Hepatocyte (in vitro differentiated cells): Measurements from ENCODE around the gene CCDC60. TPM values are rescaled to one million over a fixed set of nuclear protein-coding genes. Genes with fewer than 3 reads are reported as not detected.

Experiments
- DNase-seq: peaks from one replicate; pipeline ENCODE4 v3.0.0-alpha.2; 2016; ENCODE audit warnings: low spot score
- H2AFZ ChIP-seq: fragments of 200-600 bp; sonication (generic); 2 replicates; pipeline ENCODE4 v1.6.0; 2016; ENCODE audit warnings: antibody characterized with exemption, mild to moderate bottlenecking
- H3K27ac ChIP-seq: fragments of 200-600 bp; sonication (generic); 2 replicates; pipeline ENCODE4 v1.5.1; 2016; ENCODE audit warnings: mild to moderate bottlenecking
- H3K27me3 ChIP-seq: fragments of 200-600 bp; sonication (generic); 2 replicates; pipeline ENCODE4 v1.6.1; 2016
- H3K36me3 ChIP-seq: fragments of 200-600 bp; sonication (generic); replicated peaks from 2 replicates; pipeline ENCODE4 v1.5.1; 2016; ENCODE audit warnings: low read depth; ENCODE audit not compliant: insufficient read depth
- H3K4me1 ChIP-seq: fragments of 200-600 bp; sonication (generic); 2 replicates; pipeline ENCODE4 v1.5.1; 2016; ENCODE audit warnings: mild to moderate bottlenecking, moderate library complexity; ENCODE audit not compliant: insufficient read depth
- H3K4me2 ChIP-seq: fragments of 200-600 bp; sonication (generic); 2 replicates; pipeline ENCODE4 v1.6.0; 2016
- H3K4me3 ChIP-seq: fragments of 200-600 bp; sonication (generic); 2 replicates; pipeline ENCODE4 v1.5.1; 2016; ENCODE audit warnings: mild to moderate bottlenecking
- H3K79me2 ChIP-seq: fragments of 200-600 bp; sonication (generic); 2 replicates; pipeline ENCODE4 v1.6.0; 2017; ENCODE audit warnings: mild to moderate bottlenecking
- H3K9me2 ChIP-seq: fragments of 200-600 bp; sonication (generic); replicated peaks from 2 replicates; pipeline ENCODE4 v1.6.0; 2017; ENCODE audit warnings: mild to moderate bottlenecking; ENCODE audit not compliant: insufficient read depth
- H3K9me3 ChIP-seq: fragments of 200-600 bp; sonication (generic); 2 replicates; pipeline ENCODE4 v1.5.1; 2016; ENCODE audit warnings: low read depth, mild to moderate bottlenecking
- H4K20me1 ChIP-seq: fragments of 200-600 bp; sonication (generic); 2 replicates; pipeline ENCODE4 v1.6.0; 2016; ENCODE audit warnings: mild to moderate bottlenecking; ENCODE audit not compliant: insufficient read depth, poor library complexity, severe bottlenecking
- CTCF ChIP-seq: fragments of 200-600 bp; sonication (generic); IDR thresholded peaks from 2 replicates; pipeline ENCODE4 v1.5.1; 2016; ENCODE audit warnings: antibody characterized with exemption, mild to moderate bottlenecking; ENCODE audit not compliant: poor library complexity
- EZH2 ChIP-seq: fragments of 200-600 bp; sonication (generic); IDR thresholded peaks from 2 replicates; pipeline ENCODE4 v1.6.1; 2016; ENCODE audit warnings: antibody characterized with exemption, mild to moderate bottlenecking, borderline replicate concordance
- EZH2phosphoT487 ChIP-seq: fragments of 200-600 bp; sonication (generic); IDR thresholded peaks from one replicate; pipeline ENCODE4 v1.6.1; 2018; ENCODE audit warnings: antibody characterized with exemption, mild to moderate bottlenecking, low read depth, moderate library complexity; ENCODE audit not compliant: unreplicated experiment, severe bottlenecking
- WGBS: methylation state at CpG from one replicate; pipeline ENCODE4 v1.1.6; 2016; ENCODE audit warnings: low lambda C conversion rate; ENCODE audit errors: missing lambda C conversion rate; 5-methylcytosine and 5-hydroxymethylcytosine counted together
- polyA plus RNA-seq: library from polyadenylated mRNA; unstranded; fragments of >200 nt; fragmentation: Nextera tagmentation; extraction: Ambion mirVana; gene quantifications from 2 replicates; pipeline ENCODE4 v1.2.1, GENCODE V29; 2016
- total RNA-seq: library from RNA; depleted of rRNA; stranded (reverse); fragments of >200 nt; gene quantifications from 2 replicates; pipeline ENCODE4 v1.2.3, GENCODE V29; 2014

Gene CCDC60
- total and polyA plus RNA-seq, 2 experiments from 2014 or later: 0.47 TPM; not detected in 1

- H3K4me2 ChIP-seq: no peak overlapping the region
- no peaks in the 10 kb centered on the region for H3K4me1 ChIP-seq
- TF ChIP-seq EZH2phosphoT487 (no peak), EZH2 (no peak), CTCF (no peak)
- H3K9me3 ChIP-seq: no peaks in the 10 kb centered on the region
- H3K4me3 ChIP-seq: no peak overlapping the region
- H2AFZ ChIP-seq: no peak overlapping the region
- no peaks in the 10 kb centered on the region for H3K9me2 ChIP-seq
- 80% methylated on average over 6 of the region's 6 CpGs for WGBS
- no peaks in the 10 kb centered on the region for H3K79me2 ChIP-seq
- DNase-seq: no peak
- H3K27ac ChIP-seq: no peak overlapping the region
- no peaks in the 10 kb centered on the region for H4K20me1 ChIP-seq
- no peaks in the 10 kb centered on the region for H3K27me3 ChIP-seq
- no peaks in the 10 kb centered on the region for H3K36me3 ChIP-seq
These were observed 236.2 kb downstream of the CCDC60 start for GRCh38 chr12:119570771-119571170.

- no peaks in the 10 kb centered on the region for H3K4me1 ChIP-seq
- no peaks in the 10 kb centered on the region for H3K9me2 ChIP-seq
- no peaks in the 10 kb centered on the region for H3K27me3 ChIP-seq
- no peaks in the 10 kb centered on the region for H4K20me1 ChIP-seq
- no peak overlapping the region for H3K4me3 ChIP-seq
- 79% methylated on average over 1 of the region's 1 CpG for WGBS
- no peaks in the 10 kb centered on the region for H3K79me2 ChIP-seq
- H3K27ac ChIP-seq: no peak overlapping the region
- H3K9me3 ChIP-seq: no peaks in the 10 kb centered on the region
- no peak for DNase-seq
- no peak overlapping the region for H2AFZ ChIP-seq
- no peak overlapping the region for H3K4me2 ChIP-seq
- TF ChIP-seq EZH2: no peak
- TF ChIP-seq CTCF: no peak
- TF ChIP-seq EZH2phosphoT487: no peak
- no peaks in the 10 kb centered on the region for H3K36me3 ChIP-seq
These were observed 238.6 kb downstream of the CCDC60 start for GRCh38 chr12:119573086-119573485.

- no peaks in the 10 kb centered on the region for H3K79me2 ChIP-seq
- no peaks in the 10 kb centered on the region for H3K4me1 ChIP-seq
- no peak overlapping the region for H3K4me3 ChIP-seq
- H3K9me2 ChIP-seq: no peaks in the 10 kb centered on the region
- TF ChIP-seq CTCF: no peak
- TF ChIP-seq EZH2: no peak
- TF ChIP-seq EZH2phosphoT487: no peak
- H3K27me3 ChIP-seq: no peaks in the 10 kb centered on the region
- H3K4me2 ChIP-seq: no peak overlapping the region
- H3K27ac ChIP-seq: no peak overlapping the region
- no peaks in the 10 kb centered on the region for H3K36me3 ChIP-seq
- H3K9me3 ChIP-seq: no peaks in the 10 kb centered on the region
- no peaks in the 10 kb centered on the region for H4K20me1 ChIP-seq
- H2AFZ ChIP-seq: no peak overlapping the region
- DNase-seq: no peak
- 93% methylated on average over 1 of the region's 1 CpG for WGBS
These were observed 239.7 kb downstream of the CCDC60 start for GRCh38 chr12:119574255-119574654.
